ENCODE data around the gene SLC35C1. TPM values are rescaled to one million over a fixed set of nuclear protein-coding genes. Genes with fewer than 3 reads are reported as not detected.

The SLC35C1 gene
- total and polyA plus RNA-seq, 9 of the 15 experiments (the other 6 are each of a cell fraction or from before 2014, with no cell fraction given), result 0.65 to 13.1 (median 2.4) TPM

- CTCF ChIA-PET (ENCODE audit: low intra/inter-chr PET ratio), result no interaction called here
- Histone ChIP-seq H4K20me1 (replicated peaks; ENCODE audit: control insufficient read depth, insufficient read depth, low read length) (no peaks in the 10 kb centered on the region), H3K9me3 (replicated peaks; ENCODE audit: control insufficient read depth, insufficient read depth, low read depth, low read length) (no peaks in the 10 kb centered on the region), H3K4me2 (ENCODE audit: insufficient read depth, low read length) (no peak overlapping the region), H3K79me2 (ENCODE audit: control insufficient read depth, insufficient read depth, low read length) (no peaks in the 10 kb centered on the region), H3K27ac (ENCODE audit: extremely low read depth, low read depth, low read length) (no peak overlapping the region), H3K9me1 (ENCODE audit: control insufficient read depth, insufficient read depth, low read length) (no peaks in the 10 kb centered on the region), H3K36me3 (ENCODE audit: control insufficient read depth, insufficient read depth, low read length) (no peaks in the 10 kb centered on the region), H3K9ac (ENCODE audit: insufficient read depth in 1 of 2, low read depth in 2 of 2, low read length in 2 of 2) (no peak overlapping the region), H2AFZ (ENCODE audit: low read depth, low read length) (no peak overlapping the region), H3K4me3 (no peak overlapping the region), H3K27me3 (ENCODE audit: control insufficient read depth in 2 of 2, insufficient read depth in 2 of 2, low read length in 2 of 2) (peaks cover 2 to 7% of the 10 kb centered on the region in 2 experiments; a peak in 3 of 5 replicates), H3K4me1 (replicated peaks in 1 of 2; ENCODE audit: control insufficient read depth in 2 of 2, insufficient read depth in 2 of 2, low read length in 2 of 2) (no peaks in the 10 kb centered on the region)
- FAIRE-seq (no peak), ATAC-seq (no peak), DNase-seq (ENCODE audit: extremely low read depth in 1 of 4, low spot score in 3 of 4) (no peak)
- intact Hi-C loops (cut with micrococcal nuclease), result no loop called here
- POLR2A ChIA-PET, result no interaction called here
- no TSS peak for BruUV-seq (replicated peaks)
- in situ Hi-C loops (cut with MboI), result no loop called here
- WGBS (ENCODE audit: insufficient coverage, low coverage, missing lambda C conversion rate), result 0% methylated on average over 2 of the region's 2 CpGs
- TF ChIP-seq MLLT1 (IDR thresholded peaks at IDR 0.05) (no peak), HMG20A (CRISPR knock-in tag; conservative IDR thresholded peaks at IDR 0.05) (no peak), ATF2 (CRISPR knock-in tag; IDR thresholded peaks at IDR 0.05) (no peak), NR1H2 (CRISPR knock-in tag; IDR thresholded peaks at IDR 0.05) (no peak), CHD2 (IDR thresholded peaks at IDR 0.05; ENCODE audit: low read depth, low read length) (no peak), MXI1 (IDR thresholded peaks at IDR 0.05; ENCODE audit: low read depth, low read length) (no peak), CBFB (CRISPR knock-in tag; IDR thresholded peaks at IDR 0.05) (no peak), FOXK2 (conservative IDR thresholded peaks at IDR 0.05 in 1 of 2, IDR thresholded peaks at IDR 0.05 in 1 of 2; ENCODE audit: low read depth in 2 of 2) (no peak), NBN (IDR thresholded peaks at IDR 0.05; ENCODE audit: low read depth) (no peak), ETS1 (conservative IDR thresholded peaks at IDR 0.05; ENCODE audit: control insufficient read depth, low read depth, low read length) (no peak), L3MBTL2 (IDR thresholded peaks at IDR 0.05) (no peak), MEF2A (IDR thresholded peaks at IDR 0.05; ENCODE audit: control insufficient read depth, low read depth, low read length) (no peak), ZNF395 (CRISPR knock-in tag; IDR thresholded peaks at IDR 0.05) (no peak), LARP7 (IDR thresholded peaks at IDR 0.05) (no peak), ATF7 (IDR thresholded peaks at IDR 0.05) (no peak), MAZ (CRISPR knock-in tag; conservative IDR thresholded peaks at IDR 0.05 in 1 of 2, IDR thresholded peaks at IDR 0.05 in 1 of 2) (no peak)
Measured at GRCh38 chr11:45786272-45786671, 18.7 kb upstream of the SLC35C1 start.

All from K562 (cell line).